Measurements from ENCODE around the gene TNFSF10. TPM values are rescaled to one million over a fixed set of nuclear protein-coding genes. Genes with fewer than 3 reads are reported as not detected.
A peak's percentile ranks its signal among the peaks of the same experiment; 100 is the strongest.

Gene TNFSF10
- total RNA-seq (2021; fragmentation: NEBNext Ultra II Directional; extraction: Animal tissue kit (Norgen Biotek cat#: 25700)): not detected in 2 replicates
- polyA plus RNA-seq (2011; rRNA removed): 0.06 TPM in 1 of 2 replicates, not detected in the other
- polyA plus RNA-seq (2011; cell fraction: cytosol; rRNA removed): 0.18 TPM
- not detected for polyA plus RNA-seq (2011; cell fraction: nucleus; rRNA removed)
- polyA plus RNA-seq (2012, experiment 1 of 2): 0.12 to 0.23 TPM in 2 of 4 replicates, not detected in the others
- not detected for polyA plus RNA-seq (2012, experiment 2 of 2)
- 0.26 TPM for polyA plus RNA-seq (2013, experiment 1 of 2)
- polyA plus RNA-seq (2013, experiment 2 of 2): 0.44 TPM
- not detected in 2 replicates for polyA minus RNA-seq (2011; rRNA and poly(A)+ RNA removed)
- not detected for polyA minus RNA-seq (2011; cell fraction: cytosol; rRNA and poly(A)+ RNA removed)
- polyA minus RNA-seq (2011; cell fraction: nucleus; rRNA and poly(A)+ RNA removed): not detected
- long read RNA-seq, experiment 1: 0 reads
- long read RNA-seq, experiment 2: 0 reads

GRCh38 chr3:172522871-172523818, at the start of gene TNFSF10:
TSS of gene TNFSF10 (minus strand) at chr3:172523430. CDS start at chr3:172523384, 46 bp downstream.
- Histone ChIP-seq H3K4me1 (replicated peaks in 1 of 4; ENCODE audit: control insufficient read depth in 3 of 4, insufficient read depth in 4 of 4, low read length in 3 of 4) (0 out of 7 replicates have a peak, but pooled peaks cover 0 to 2% (median 0%) of the 10 kb centered on the region in 4 experiments), H3K36me3 (ENCODE audit: control insufficient read depth in 2 of 4, insufficient read depth in 4 of 4, low read length in 3 of 4) (no peaks in the 10 kb centered on the region), H2BK120ac (replicated peaks; ENCODE audit: low read depth, low read length) (no peak within 1 kb of the TSS), H3K18ac (ENCODE audit: extremely low read depth, low read length) (no peak within 1 kb of the TSS), H3K79me1 (ENCODE audit: low read depth, low read length) (no peaks in the 10 kb centered on the region), H3K9ac (replicated peaks in 1 of 4; ENCODE audit: extremely low read depth in 1 of 4, low read depth in 3 of 4, low read length in 3 of 4) (no peak within 1 kb of the TSS; a peak in 1 of 7 replicates), H3K4me2 (ENCODE audit: insufficient read depth in 1 of 2, low read depth in 2 of 2, low read length in 2 of 2) (peak within 1 kb of the TSS; percentile 16 to 30; a peak in 2 of 4 replicates), H2BK15ac (ENCODE audit: low read length) (no peak within 1 kb of the TSS), H2BK12ac (ENCODE audit: low read depth, low read length) (no peak within 1 kb of the TSS), H2BK5ac (ENCODE audit: low read depth, low read length) (no peak within 1 kb of the TSS), H4K8ac (ENCODE audit: extremely low read depth, insufficient read depth, low read length) (0 out of 2 replicates have a peak within 1 kb of the TSS, but pooled peaks have one; percentile 22), H3K79me2 (ENCODE audit: control insufficient read depth in 1 of 2, insufficient read depth in 2 of 2, low read length in 2 of 2) (no peaks in the 10 kb centered on the region), H3K23me2 (ENCODE audit: low read depth, low read length) (no peaks in the 10 kb centered on the region), H3K14ac (ENCODE audit: insufficient read length) (no peak within 1 kb of the TSS), H2BK20ac (ENCODE audit: low read length) (no peak within 1 kb of the TSS), H3K4me3 (ENCODE audit: extremely low read depth in 1 of 4, insufficient read depth in 2 of 4, low read depth in 3 of 4, low read length in 4 of 4) (0 out of 8 replicates have a peak within 1 kb of the TSS, but pooled peaks of 1 of the 4 experiments have one; percentile 8), H3K27ac (ENCODE audit: low read depth, low read length) (no peak within 1 kb of the TSS), H3K23ac (ENCODE audit: insufficient read length) (no peak within 1 kb of the TSS), H3K9me3 (ENCODE audit: insufficient read depth in 2 of 2, low read depth in 1 of 2, low read length in 1 of 2) (no peaks in the 10 kb centered on the region), H2AK5ac (ENCODE audit: low read depth, low read length) (no peak within 1 kb of the TSS), H3K56ac (replicated peaks; ENCODE audit: insufficient read length, low read depth, low read length) (no peak within 1 kb of the TSS), H3K4ac (replicated peaks; ENCODE audit: insufficient read length, low read depth, low read length) (no peak within 1 kb of the TSS), H4K20me1 (replicated peaks in 1 of 2; ENCODE audit: control insufficient read depth in 1 of 2, insufficient read depth in 2 of 2, low read length in 2 of 2) (no peaks in the 10 kb centered on the region), H4K91ac (replicated peaks; ENCODE audit: insufficient read length, low read length) (no peak within 1 kb of the TSS), H3K27me3 (replicated peaks in 1 of 4; ENCODE audit: control insufficient read depth in 3 of 4, extremely low read depth in 1 of 4, insufficient read depth in 3 of 4, low read length in 3 of 4) (peaks cover 0 to 1% (median 0%) of the 10 kb centered on the region in 4 experiments; a peak in 1 of 7 replicates), H4K5ac (ENCODE audit: insufficient read length, low read depth, low read length) (no peak within 1 kb of the TSS), H2AFZ (ENCODE audit: low read length) (peak within 1 kb of the TSS; percentile 100)
- POLR2A ChIA-PET (ENCODE audit: partially characterized antibody): interaction anchor here (0.6 kb wide), 1 partner anchor 8 kb away, joined by 3 read pairs; no protein-coding TSS in a partner anchor
- FAIRE-seq (no peak), DNase-seq (ENCODE audit: low read depth in 1 of 2, low spot score in 2 of 2) (peak in 1 of 2 experiments; percentile 52)
- CTCF ChIA-PET (ENCODE audit: partially characterized antibody): interaction anchor here (0.8 to 0.9 kb wide), 3 partner anchors 11 to 150 kb away, joined by 3 to 4 read pairs (median 3); no protein-coding TSS in a partner anchor
- WGBS, 2 experiments (ENCODE audit: extremely low coverage in 1 of 2, insufficient coverage in 1 of 2, insufficient read length in 1 of 2, insufficient replicate concordance in 2 of 2, low coverage in 1 of 2, low lambda C conversion rate in 2 of 2, missing lambda C conversion rate in 1 of 2): 59% methylated on average over 8 of the region's 9 CpGs; no CpG with 5 or more reads in 1 of the 2 experiments
- TF ChIP-seq E2F6 (IDR thresholded peaks at IDR 0.05) (peak; percentile 72), SAP30 (IDR thresholded peaks at IDR 0.05; ENCODE audit: insufficient read depth, insufficient replicate concordance, low read length) (no peak), RAD21 (IDR thresholded peaks at IDR 0.05 in 1 of 2, conservative IDR thresholded peaks at IDR 0.05 in 1 of 2; ENCODE audit: low read depth in 2 of 2, low read length in 2 of 2) (no peak), SIN3A (conservative IDR thresholded peaks at IDR 0.05 in 1 of 2, IDR thresholded peaks at IDR 0.05 in 1 of 2; ENCODE audit: low read depth in 1 of 2, low read length in 2 of 2) (no peak), MAX (IDR thresholded peaks at IDR 0.05) (no peak; the same call in 1 of the 2 replicates), CHD1 (IDR thresholded peaks at IDR 0.05; ENCODE audit: low read depth, low read length) (no peak)

Data from H1 (cell line).